GM23338 (cell line): ENCODE results near the gene TWF2. TPM values are rescaled to one million over a fixed set of nuclear protein-coding genes. Genes with fewer than 3 reads are reported as not detected.

Experiments used
- ATAC-seq: fragments of 200-7000 bp; cut with Tn5 transposase; 3 replicates; pipeline ENCODE4 v1.9.1; 2020
- DNase-seq: peaks from one replicate; pipeline ENCODE4 v3.0.0-alpha.2; 2015; ENCODE audit warnings: low spot score
- H2AFZ ChIP-seq: fragments of 200-600 bp; sonication (generic); 2 replicates; pipeline ENCODE4 v1.8.0; 2016; ENCODE audit warnings: antibody characterized with exemption, mild to moderate bottlenecking, moderate library complexity
- H3F3A ChIP-seq: fragments of 200-600 bp; sonication (generic); replicated peaks from 2 replicates; pipeline ENCODE4 v1.8.0; 2017; ENCODE audit warnings: antibody characterized with exemption, mixed run types, low read depth
- H3K27ac ChIP-seq: fragments of 200-600 bp; sonication (generic); 2 replicates; pipeline ENCODE4 v1.6.1; 2016; ENCODE audit warnings: low read depth
- H3K27me3 ChIP-seq: fragments of 200-600 bp; sonication (generic); 2 replicates; pipeline ENCODE4 v1.8.0; 2016; ENCODE audit warnings: mild to moderate bottlenecking, mixed run types, moderate library complexity; ENCODE audit not compliant: insufficient read depth
- H3K36me3 ChIP-seq: fragments of 200-600 bp; sonication (generic); 2 replicates; pipeline ENCODE4 v1.8.0; 2016; ENCODE audit warnings: mild to moderate bottlenecking; ENCODE audit not compliant: insufficient read depth
- H3K4me1 ChIP-seq: fragments of 200-600 bp; sonication (generic); 2 replicates; pipeline ENCODE4 v1.8.0; 2016; ENCODE audit warnings: mild to moderate bottlenecking, moderate library complexity; ENCODE audit not compliant: insufficient read depth
- H3K4me2 ChIP-seq: fragments of 200-600 bp; sonication (generic); 2 replicates; pipeline ENCODE4 v1.7.1; 2017; ENCODE audit warnings: mixed run types
- H3K4me3 ChIP-seq: fragments of 200-600 bp; sonication (generic); 2 replicates; pipeline ENCODE4 v1.6.1; 2016; ENCODE audit warnings: mixed run types
- H3K79me2 ChIP-seq: fragments of 200-600 bp; sonication (generic); replicated peaks from 2 replicates; pipeline ENCODE4 v1.8.0; 2017; ENCODE audit warnings: mild to moderate bottlenecking; ENCODE audit not compliant: insufficient read depth
- H3K9me2 ChIP-seq: fragments of 200-600 bp; sonication (generic); 2 replicates; pipeline ENCODE4 v1.8.0; 2017; ENCODE audit not compliant: insufficient read depth
- H4K20me1 ChIP-seq: fragments of 200-600 bp; sonication (generic); replicated peaks from 2 replicates; pipeline ENCODE4 v1.8.0; 2017; ENCODE audit warnings: mild to moderate bottlenecking; ENCODE audit not compliant: insufficient read depth
- H3K27ac Mint-ChIP-seq: 2 replicates; pipeline ENCODE4 v1.8.0; 2020; ENCODE audit warnings: inconsistent platforms, mild to moderate bottlenecking, moderate library complexity, mixed read lengths
- H3K27me3 Mint-ChIP-seq: 3 replicates; pipeline ENCODE4 v1.8.0; 2022; ENCODE audit warnings: low read depth, mild to moderate bottlenecking, moderate library complexity, mixed read lengths, inconsistent platforms; ENCODE audit not compliant: insufficient read depth, poor library complexity
- H3K36me3 Mint-ChIP-seq: 3 replicates; pipeline ENCODE4 v1.8.0; 2021; ENCODE audit warnings: low read depth, mild to moderate bottlenecking, inconsistent platforms, moderate library complexity, mixed read lengths
- H3K4me1 Mint-ChIP-seq: 3 replicates; pipeline ENCODE4 v1.8.0; 2020; ENCODE audit warnings: mild to moderate bottlenecking, inconsistent platforms, mixed read lengths
- H3K4me3 Mint-ChIP-seq: 3 replicates; pipeline ENCODE4 v1.8.0; 2021; ENCODE audit warnings: moderate library complexity, mild to moderate bottlenecking, inconsistent platforms, mixed read lengths
- H3K9me3 Mint-ChIP-seq: 3 replicates; pipeline ENCODE4 v1.8.0; 2020; ENCODE audit warnings: moderate library complexity, mild to moderate bottlenecking, inconsistent platforms, mixed read lengths
- JUNB ChIP-seq: IDR thresholded peaks from one replicate; pipeline ENCODE4 v1.6.1; 2016; ENCODE audit warnings: antibody characterized with exemption; ENCODE audit not compliant: unreplicated experiment
- POLR2AphosphoS5 ChIP-seq: IDR thresholded peaks from 2 replicates; pipeline ENCODE4 v1.6.1; 2016; ENCODE audit warnings: antibody characterized with exemption, low read depth
- polyA plus RNA-seq: library from polyadenylated mRNA; unstranded; fragments of >200 nt; fragmentation: Nextera tagmentation; extraction: Ambion mirVana; gene quantifications from 2 replicates; pipeline ENCODE4 v1.2.1, GENCODE V29; 2016
- total RNA-seq: library from RNA; depleted of rRNA; stranded (reverse); fragments of >200 nt; shearing (Covaris generic); gene quantifications from 2 replicates; pipeline ENCODE4 v1.2.3, GENCODE V29; 2014
- TF ChIP-seq, protein P1 (sequence below), 2 experiments: fragments of 200-600 bp in 1 of 2; sonication (generic) in 1 of 2; conservative IDR thresholded peaks; 2 replicates each; pipeline versions ENCODE4 v1.5.1 to v1.6.1; 2016 to 2017; ENCODE audit warnings: antibody characterized with exemption in 2 of 2, low read depth in 2 of 2, mild to moderate bottlenecking in 2 of 2, moderate library complexity in 1 of 2

The TWF2 gene
- total and polyA plus RNA-seq, 2 experiments from 2014 or later, result 38.9 to 120 TPM

DNA sequence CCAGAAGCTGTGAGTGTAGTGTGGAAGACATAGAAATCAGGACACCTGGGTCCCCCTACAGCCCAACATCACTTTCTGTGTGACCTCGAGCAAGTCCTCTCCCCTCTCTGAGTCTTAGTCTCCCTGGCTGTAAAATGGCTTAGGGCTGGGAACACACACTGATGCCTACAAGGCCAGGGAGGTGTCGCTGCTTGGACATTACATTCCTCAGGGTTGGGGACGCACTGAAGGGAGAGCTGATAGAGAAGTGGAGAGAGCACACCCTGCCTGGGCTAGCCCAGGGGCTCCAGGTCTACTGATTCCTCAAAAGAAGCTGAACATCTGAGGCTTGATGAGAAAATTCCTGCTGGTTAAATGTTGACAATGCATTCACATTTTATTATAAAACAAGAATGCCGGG is 47.3 kb downstream of the TWF2 start:
- no peak overlapping the region for H3K4me3 Mint-ChIP-seq
- no peak for ATAC-seq
- no peak overlapping the region for H3K4me2 ChIP-seq
- H3K36me3 ChIP-seq, result no peaks in the 10 kb centered on the region
- H3K27ac ChIP-seq, result no peak overlapping the region
- 0 out of 2 replicates have a peak, but pooled peaks cover 4% of the 10 kb centered on the region for H3F3A ChIP-seq
- H3K27ac Mint-ChIP-seq, result no peak overlapping the region
- H3K4me1 Mint-ChIP-seq, result peaks cover 5% of the 10 kb centered on the region; the same call in 1 of the 3 replicates
- no peak overlapping the region for H2AFZ ChIP-seq
- H4K20me1 ChIP-seq, result no peaks in the 10 kb centered on the region
- no peaks in the 10 kb centered on the region for H3K27me3 ChIP-seq
- peaks cover 19% of the 10 kb centered on the region for H3K27me3 Mint-ChIP-seq
- DNase-seq, result no peak
- H3K36me3 Mint-ChIP-seq, result no peaks in the 10 kb centered on the region
- H3K9me3 Mint-ChIP-seq, result no peaks in the 10 kb centered on the region
- no peak overlapping the region for H3K4me3 ChIP-seq
- no peaks in the 10 kb centered on the region for H3K9me2 ChIP-seq
- no peaks in the 10 kb centered on the region for H3K4me1 ChIP-seq
- no peaks in the 10 kb centered on the region for H3K79me2 ChIP-seq
- TF ChIP-seq, protein P1, sequence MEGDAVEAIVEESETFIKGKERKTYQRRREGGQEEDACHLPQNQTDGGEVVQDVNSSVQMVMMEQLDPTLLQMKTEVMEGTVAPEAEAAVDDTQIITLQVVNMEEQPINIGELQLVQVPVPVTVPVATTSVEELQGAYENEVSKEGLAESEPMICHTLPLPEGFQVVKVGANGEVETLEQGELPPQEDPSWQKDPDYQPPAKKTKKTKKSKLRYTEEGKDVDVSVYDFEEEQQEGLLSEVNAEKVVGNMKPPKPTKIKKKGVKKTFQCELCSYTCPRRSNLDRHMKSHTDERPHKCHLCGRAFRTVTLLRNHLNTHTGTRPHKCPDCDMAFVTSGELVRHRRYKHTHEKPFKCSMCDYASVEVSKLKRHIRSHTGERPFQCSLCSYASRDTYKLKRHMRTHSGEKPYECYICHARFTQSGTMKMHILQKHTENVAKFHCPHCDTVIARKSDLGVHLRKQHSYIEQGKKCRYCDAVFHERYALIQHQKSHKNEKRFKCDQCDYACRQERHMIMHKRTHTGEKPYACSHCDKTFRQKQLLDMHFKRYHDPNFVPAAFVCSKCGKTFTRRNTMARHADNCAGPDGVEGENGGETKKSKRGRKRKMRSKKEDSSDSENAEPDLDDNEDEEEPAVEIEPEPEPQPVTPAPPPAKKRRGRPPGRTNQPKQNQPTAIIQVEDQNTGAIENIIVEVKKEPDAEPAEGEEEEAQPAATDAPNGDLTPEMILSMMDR (conservative IDR thresholded peaks at IDR 0.05; ENCODE audit: low read depth in 2 of 2), result no peak
- TF ChIP-seq POLR2AphosphoS5, result no peak

DNA sequence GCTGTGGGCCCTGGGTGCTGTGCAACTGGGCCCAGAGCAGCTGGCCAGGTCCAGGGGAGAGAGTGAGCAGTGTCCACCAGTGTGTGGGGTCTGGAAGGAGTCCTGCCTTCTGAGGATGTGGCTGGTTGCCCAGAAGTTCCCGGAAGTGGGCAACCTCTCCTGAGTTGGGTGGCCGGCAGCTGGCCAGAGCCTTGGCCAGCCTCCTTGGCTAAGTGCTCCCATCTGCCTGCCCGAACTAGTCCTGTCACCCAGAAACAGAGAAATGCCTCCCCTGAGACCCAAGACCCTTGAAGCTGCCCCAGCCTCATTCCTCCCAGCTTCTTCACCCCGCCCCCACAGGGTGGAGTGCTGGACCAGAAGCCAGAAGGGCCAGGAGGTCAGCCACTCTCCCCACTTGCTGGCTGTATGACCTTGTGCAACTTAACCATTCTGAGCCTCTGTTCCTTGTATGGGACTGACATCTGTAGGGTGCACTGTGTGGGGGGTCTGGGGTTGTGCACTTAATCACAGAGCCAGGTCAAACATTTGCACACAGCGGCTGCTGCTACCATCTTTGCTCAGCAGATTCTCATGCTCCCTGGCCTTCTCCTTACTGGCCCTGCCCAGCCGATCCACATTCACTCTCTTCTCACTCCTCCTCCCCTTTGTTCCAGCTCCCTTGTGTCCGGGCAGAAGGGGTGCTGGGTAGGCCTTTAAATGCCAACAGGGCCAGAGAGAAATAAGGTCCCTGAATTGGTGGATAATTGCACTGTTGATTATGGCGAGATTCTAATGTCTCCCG is 48.5 kb downstream of the TWF2 start:
- 0 out of 2 replicates have a peak overlapping the region, but pooled peaks have one; percentile 14 for H2AFZ ChIP-seq
- no peak for TF ChIP-seq POLR2AphosphoS5
- no peak for TF ChIP-seq JUNB
- H3F3A ChIP-seq, result 0 out of 2 replicates have a peak, but pooled peaks cover 4% of the 10 kb centered on the region
- Mint-ChIP-seq H3K27ac (no peak overlapping the region), H3K36me3 (no peaks in the 10 kb centered on the region), H3K27me3 (peaks cover 18% of the 10 kb centered on the region), H3K4me1 (peaks cover 5% of the 10 kb centered on the region; the same call in 1 of the 3 replicates), H3K9me3 (no peaks in the 10 kb centered on the region), H3K4me3 (no peak overlapping the region)
- no peak overlapping the region for H3K27ac ChIP-seq
- no peak overlapping the region for H3K4me3 ChIP-seq
- H3K79me2 ChIP-seq, result no peaks in the 10 kb centered on the region
- no peaks in the 10 kb centered on the region for H3K9me2 ChIP-seq
- DNase-seq, result no peak
- H3K27me3 ChIP-seq, result no peaks in the 10 kb centered on the region
- H4K20me1 ChIP-seq, result no peaks in the 10 kb centered on the region
- no peak overlapping the region for H3K4me2 ChIP-seq
- H3K36me3 ChIP-seq, result no peaks in the 10 kb centered on the region
- no peak; the same call in 2 of the 3 replicates for ATAC-seq
- H3K4me1 ChIP-seq, result no peaks in the 10 kb centered on the region

DNA sequence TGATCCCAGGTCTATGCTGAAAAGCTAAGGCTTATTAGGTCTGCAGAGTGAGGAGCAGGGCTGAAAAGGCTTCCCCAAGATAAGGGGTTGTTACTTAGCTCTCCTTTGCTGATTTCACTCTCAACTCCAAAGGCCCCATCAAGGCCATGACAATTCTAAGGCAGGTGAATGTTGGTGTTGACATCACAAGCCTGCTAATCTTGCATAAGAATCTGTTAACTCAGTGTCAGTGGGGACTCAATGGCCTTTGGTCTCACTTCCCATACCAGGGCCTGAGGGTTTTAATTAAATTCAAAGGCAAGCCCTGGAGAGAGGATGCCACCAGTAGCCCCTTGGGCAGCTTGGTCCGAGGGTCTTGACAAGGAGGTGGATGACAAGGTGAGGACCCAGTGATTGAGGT is 50.4 kb downstream of the TWF2 start:
- Histone ChIP-seq H3F3A (0 out of 2 replicates have a peak, but pooled peaks cover 4% of the 10 kb centered on the region), H3K27ac (no peak overlapping the region), H3K4me2 (no peak overlapping the region), H3K9me2 (no peaks in the 10 kb centered on the region), H4K20me1 (no peaks in the 10 kb centered on the region), H3K27me3 (no peaks in the 10 kb centered on the region), H3K79me2 (no peaks in the 10 kb centered on the region), H3K4me3 (no peak overlapping the region), H3K4me1 (no peaks in the 10 kb centered on the region), H3K36me3 (no peaks in the 10 kb centered on the region), H2AFZ (no peak overlapping the region)
- H3K9me3 Mint-ChIP-seq, result no peaks in the 10 kb centered on the region
- DNase-seq, result no peak
- no peak for ATAC-seq
- TF ChIP-seq, protein P1 (conservative IDR thresholded peaks at IDR 0.05; ENCODE audit: low read depth in 2 of 2), result no peak
- peaks cover 5% of the 10 kb centered on the region; the same call in 1 of the 3 replicates for H3K4me1 Mint-ChIP-seq
- no peak overlapping the region for H3K4me3 Mint-ChIP-seq
- no peak overlapping the region for H3K27ac Mint-ChIP-seq
- H3K27me3 Mint-ChIP-seq, result peaks cover 22% of the 10 kb centered on the region
- H3K36me3 Mint-ChIP-seq, result no peaks in the 10 kb centered on the region
